HCT116 (cell line): Measurements from ENCODE around the gene GAK.

Experiments
- POLR2A ChIP-seq: IDR thresholded peaks from 2 replicates; pipeline ENCODE4 v1.7.0; 2011; ENCODE audit warnings: borderline replicate concordance; ENCODE audit not compliant: insufficient read depth, insufficient read length; ENCODE audit errors: extremely low read depth
- TF ChIP-seq, protein P1 (sequence below), 3 experiments: fragments of 200-600 bp in 1 of 3; sonication (generic) in 1 of 3; IDR thresholded peaks in 2 of 3; conservative IDR thresholded peaks in 1 of 3; 2 replicates each; pipeline ENCODE4 v1.5.1; 2012 to 2017; ENCODE audit warnings: low read depth in 2 of 3, low read length in 2 of 3, antibody characterized with exemption in 1 of 3, borderline replicate concordance in 1 of 3, control low read depth in 1 of 3, mild to moderate bottlenecking in 1 of 3, mixed read lengths in 1 of 3, mixed run types in 1 of 3, moderate library complexity in 1 of 3; ENCODE audit not compliant: insufficient read depth in 1 of 3

GRCh38 chr4:858041-858481, 74.1 kb downstream of the GAK start:
- TF ChIP-seq, protein P1, sequence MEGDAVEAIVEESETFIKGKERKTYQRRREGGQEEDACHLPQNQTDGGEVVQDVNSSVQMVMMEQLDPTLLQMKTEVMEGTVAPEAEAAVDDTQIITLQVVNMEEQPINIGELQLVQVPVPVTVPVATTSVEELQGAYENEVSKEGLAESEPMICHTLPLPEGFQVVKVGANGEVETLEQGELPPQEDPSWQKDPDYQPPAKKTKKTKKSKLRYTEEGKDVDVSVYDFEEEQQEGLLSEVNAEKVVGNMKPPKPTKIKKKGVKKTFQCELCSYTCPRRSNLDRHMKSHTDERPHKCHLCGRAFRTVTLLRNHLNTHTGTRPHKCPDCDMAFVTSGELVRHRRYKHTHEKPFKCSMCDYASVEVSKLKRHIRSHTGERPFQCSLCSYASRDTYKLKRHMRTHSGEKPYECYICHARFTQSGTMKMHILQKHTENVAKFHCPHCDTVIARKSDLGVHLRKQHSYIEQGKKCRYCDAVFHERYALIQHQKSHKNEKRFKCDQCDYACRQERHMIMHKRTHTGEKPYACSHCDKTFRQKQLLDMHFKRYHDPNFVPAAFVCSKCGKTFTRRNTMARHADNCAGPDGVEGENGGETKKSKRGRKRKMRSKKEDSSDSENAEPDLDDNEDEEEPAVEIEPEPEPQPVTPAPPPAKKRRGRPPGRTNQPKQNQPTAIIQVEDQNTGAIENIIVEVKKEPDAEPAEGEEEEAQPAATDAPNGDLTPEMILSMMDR (IDR thresholded peaks at IDR 0.05 in 2 of 3, conservative IDR thresholded peaks at IDR 0.05 in 1 of 3; ENCODE audit: borderline replicate concordance in 1 of 3, insufficient read depth in 1 of 3, low read depth in 2 of 3, low read length in 2 of 3): no peak
- TF ChIP-seq POLR2A: no peak
